ENCODE measurements around the gene GABRA6. TPM values are rescaled to one million over a fixed set of nuclear protein-coding genes. Genes with fewer than 3 reads are reported as not detected.

Gene GABRA6
- total RNA-seq, 2 experiments from 2014 or later = not detected

Other genes starting within 250 kb of the GABRA6 start
- not detected for gene GABRB2, start 139.0 kb upstream of the GABRA6 start, total RNA-seq
- not detected for gene GABRA1, start 162.4 kb downstream of the GABRA6 start, total RNA-seq

All from activated CD4-positive, alpha-beta T cell treated with anti-CD3 and anti-CD28 coated beads for 36 hours (primary cell).